Uterus (tissue), 2 donors: ENCODE results near the gene FCN1.

Source experiments
- CTCF ChIP-seq, 4 experiments: fragments of 200-600 bp in 2 of 4; fragments of 450-650 bp in 2 of 4; sonication (generic) in 2 of 4; IDR thresholded peaks; one replicate each; pipeline ENCODE4 v1.5.1; 2016 to 2019; ENCODE audit warnings: antibody characterized with exemption in 4 of 4, mild to moderate bottlenecking in 2 of 4, moderate library complexity in 1 of 4
- POLR2A ChIP-seq, 2 donors: fragments of 450-650 bp; IDR thresholded peaks; one replicate each; pipeline ENCODE4 v1.6.1; 2016; ENCODE audit warnings: antibody characterized with exemption in 2 of 2, mild to moderate bottlenecking in 1 of 2, moderate library complexity in 1 of 2

GRCh38 chr9:134908524-134909309 lies 9.0 kb downstream of the FCN1 start:
- TF ChIP-seq POLR2A (IDR thresholded peaks at IDR 0.05) (no peak), CTCF (IDR thresholded peaks at IDR 0.05) (no peak)
